ENCODE data around the gene RGPD3.
"Not testable (repeated sequence)": the region's sequence is repeated elsewhere in the genome, so short reads cannot be mapped to it uniquely, and the experiment has no call there.

Gene RGPD3

DNA sequence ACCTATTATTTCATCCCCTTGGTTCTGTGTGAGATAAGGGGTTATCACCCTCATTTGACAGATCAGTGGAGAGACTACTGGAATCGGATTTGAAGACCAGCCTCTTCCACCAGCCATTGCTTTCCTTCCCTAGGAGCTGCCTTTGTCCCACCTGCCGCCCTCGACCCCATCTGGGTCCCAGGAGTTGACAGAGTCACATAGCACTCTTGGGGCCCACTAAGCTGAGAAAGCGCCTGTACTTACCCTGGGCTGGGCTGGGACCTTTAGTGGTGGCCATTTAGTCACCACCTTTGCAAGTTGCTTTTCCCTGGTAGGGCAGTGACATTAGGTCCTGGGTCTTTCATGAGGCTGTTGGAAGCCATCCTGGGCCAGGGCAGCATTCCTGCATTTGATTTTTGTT, 36.6 kb upstream of the RGPD3 start:
- H3K4me1 ChIP-seq (ENCODE audit: control insufficient read depth, insufficient read depth, low read length); H3K4me3 ChIP-seq (ENCODE audit: low read length); H3K27me3 ChIP-seq (ENCODE audit: control insufficient read depth, insufficient read depth, low read length); H3K36me3 ChIP-seq (ENCODE audit: insufficient read depth, low read length); H3K4me2 ChIP-seq (ENCODE audit: low read length); H3K9ac ChIP-seq (ENCODE audit: low read depth, low read length); H3K9me3 ChIP-seq (replicated peaks; ENCODE audit: low read length): not testable (repeated sequence)

DNA sequence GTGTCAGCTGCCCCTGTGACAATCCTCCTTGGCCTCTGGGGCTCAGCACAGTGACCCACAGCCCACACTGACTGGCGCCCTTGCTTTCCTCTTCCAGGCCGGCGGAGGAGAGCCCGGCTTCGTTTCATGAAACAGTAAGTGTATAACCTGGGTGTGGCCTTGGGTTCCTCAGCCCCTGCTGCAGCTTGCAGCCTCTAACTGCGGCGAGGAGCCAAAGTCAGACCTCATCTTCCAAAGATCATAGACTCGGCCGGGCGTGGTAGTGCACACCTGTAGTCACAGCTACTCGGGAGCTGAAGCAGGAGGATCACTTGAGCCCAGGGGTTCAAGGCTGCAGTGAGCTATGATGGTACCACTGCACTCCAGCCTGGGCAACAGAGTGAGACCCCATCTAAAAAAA, 36.0 kb upstream of the RGPD3 start:
- not testable (repeated sequence) for H3K36me3 ChIP-seq (ENCODE audit: insufficient read depth, low read length); H3K9ac ChIP-seq (ENCODE audit: low read depth, low read length); H3K9me3 ChIP-seq (replicated peaks; ENCODE audit: low read length)

DNA sequence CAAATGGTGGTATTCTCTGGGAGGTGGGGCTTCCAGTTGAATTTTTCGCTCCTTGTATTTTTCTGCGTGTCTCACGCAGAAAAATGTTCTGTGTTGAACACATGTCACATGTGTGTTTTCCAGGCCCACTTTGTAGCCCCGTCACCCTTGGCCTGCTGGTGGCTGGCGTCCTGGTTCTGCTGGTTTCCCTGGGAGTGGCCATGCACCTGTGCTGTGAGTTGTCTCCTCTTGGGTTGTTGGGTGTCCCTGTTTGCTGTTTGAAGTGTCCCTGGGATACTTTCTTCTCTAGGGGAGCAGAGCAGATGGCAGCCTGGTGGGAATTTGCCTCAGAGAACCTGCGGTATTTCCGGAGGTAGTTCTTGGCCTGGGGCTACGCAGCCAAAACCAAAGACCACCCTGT, 34.1 kb upstream of the RGPD3 start:
- not testable (repeated sequence) for H3K27me3 ChIP-seq (ENCODE audit: control insufficient read depth, insufficient read depth, low read length); H3K4me1 ChIP-seq (ENCODE audit: control insufficient read depth, insufficient read depth, low read length); H3K4me3 ChIP-seq (ENCODE audit: low read length); H3K9ac ChIP-seq (ENCODE audit: low read depth, low read length); H3K4me2 ChIP-seq (ENCODE audit: low read length); H3K36me3 ChIP-seq (ENCODE audit: insufficient read depth, low read length); H3K9me3 ChIP-seq (replicated peaks; ENCODE audit: low read length)

More for the DNA sequence above, 36.0 kb upstream of the RGPD3 start:
- not testable (repeated sequence) for H3K27me3 ChIP-seq (ENCODE audit: control insufficient read depth, insufficient read depth, low read length); H3K4me1 ChIP-seq (ENCODE audit: control insufficient read depth, insufficient read depth, low read length); H3K4me2 ChIP-seq (ENCODE audit: low read length); H3K4me3 ChIP-seq (ENCODE audit: low read length)

DNA sequence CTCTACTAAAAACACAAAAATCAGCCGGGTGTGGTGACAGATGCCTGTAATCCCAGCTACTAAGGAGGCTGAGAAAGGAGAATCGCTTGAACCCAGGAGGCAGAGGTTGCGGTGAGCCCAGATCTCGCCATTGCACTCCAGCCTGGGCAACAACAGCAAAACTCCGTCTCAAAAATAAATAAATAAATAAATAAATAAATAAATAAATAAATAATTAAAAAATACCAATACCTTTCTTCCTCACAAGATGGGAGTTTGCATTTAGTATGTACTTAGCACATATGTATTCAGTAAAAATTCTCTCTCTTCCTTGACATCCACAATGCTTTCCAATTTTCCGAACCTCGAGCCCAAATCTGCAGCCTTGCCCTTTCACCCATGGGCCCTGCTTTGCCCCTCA, 32.1 kb upstream of the RGPD3 start:
- not testable (repeated sequence) for H3K9me3 ChIP-seq (replicated peaks; ENCODE audit: low read length); H3K9ac ChIP-seq (ENCODE audit: low read depth, low read length); H3K4me1 ChIP-seq (ENCODE audit: control insufficient read depth, insufficient read depth, low read length); H3K4me2 ChIP-seq (ENCODE audit: low read length); H3K27me3 ChIP-seq (ENCODE audit: control insufficient read depth, insufficient read depth, low read length); H3K4me3 ChIP-seq (ENCODE audit: low read length); H3K36me3 ChIP-seq (ENCODE audit: insufficient read depth, low read length)

DNA sequence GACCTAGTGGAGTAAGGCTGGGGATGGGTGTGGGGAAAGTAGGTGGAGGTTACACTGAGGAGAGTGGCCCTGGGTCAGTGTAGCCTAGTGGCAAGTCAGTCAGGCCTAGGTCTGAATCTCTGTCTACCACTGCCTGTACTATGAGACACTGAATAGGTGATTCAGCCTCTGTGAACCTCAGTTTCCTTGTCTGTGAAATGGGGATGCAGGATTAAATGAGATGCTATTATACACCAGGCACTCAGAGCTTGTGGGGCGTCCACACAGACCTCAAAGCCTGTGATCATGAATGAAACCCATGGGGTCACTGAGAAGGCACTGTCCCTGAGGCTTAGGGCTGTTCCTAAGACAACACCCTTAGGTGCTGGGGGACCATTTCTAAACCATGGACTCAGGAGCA, 30.3 kb upstream of the RGPD3 start:
- not testable (repeated sequence) for H3K27me3 ChIP-seq (ENCODE audit: control insufficient read depth, insufficient read depth, low read length); H3K4me2 ChIP-seq (ENCODE audit: low read length); H3K4me1 ChIP-seq (ENCODE audit: control insufficient read depth, insufficient read depth, low read length); H3K9ac ChIP-seq (ENCODE audit: low read depth, low read length); H3K4me3 ChIP-seq (ENCODE audit: low read length); H3K9me3 ChIP-seq (replicated peaks; ENCODE audit: low read length); H3K36me3 ChIP-seq (ENCODE audit: insufficient read depth, low read length)

DNA sequence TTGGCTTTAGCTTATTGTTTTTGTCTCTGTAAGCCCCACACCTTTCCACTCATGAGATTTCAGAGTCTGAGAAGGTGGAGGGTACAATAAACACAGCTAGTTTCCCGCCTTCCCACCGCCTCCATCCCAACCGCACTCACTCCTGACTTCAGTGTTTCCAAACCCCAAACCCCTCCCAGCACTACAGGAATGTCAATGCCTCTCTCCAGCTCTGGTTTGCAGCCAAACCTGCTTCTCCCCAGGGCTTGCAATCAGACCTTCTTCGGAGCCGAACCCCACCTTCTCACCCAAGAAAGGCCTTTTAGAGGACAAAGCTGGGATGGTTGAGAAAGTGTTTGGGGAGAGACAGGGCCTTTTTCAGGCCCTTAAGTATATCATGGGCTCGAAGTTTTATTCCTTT, 24.7 kb upstream of the RGPD3 start:
- H3K36me3 ChIP-seq (ENCODE audit: insufficient read depth, low read length); H3K9me3 ChIP-seq (replicated peaks; ENCODE audit: low read length); H3K9ac ChIP-seq (ENCODE audit: low read depth, low read length); H3K27me3 ChIP-seq (ENCODE audit: control insufficient read depth, insufficient read depth, low read length); H3K4me3 ChIP-seq (ENCODE audit: low read length); H3K4me2 ChIP-seq (ENCODE audit: low read length); H3K4me1 ChIP-seq (ENCODE audit: control insufficient read depth, insufficient read depth, low read length): not testable (repeated sequence)

DNA sequence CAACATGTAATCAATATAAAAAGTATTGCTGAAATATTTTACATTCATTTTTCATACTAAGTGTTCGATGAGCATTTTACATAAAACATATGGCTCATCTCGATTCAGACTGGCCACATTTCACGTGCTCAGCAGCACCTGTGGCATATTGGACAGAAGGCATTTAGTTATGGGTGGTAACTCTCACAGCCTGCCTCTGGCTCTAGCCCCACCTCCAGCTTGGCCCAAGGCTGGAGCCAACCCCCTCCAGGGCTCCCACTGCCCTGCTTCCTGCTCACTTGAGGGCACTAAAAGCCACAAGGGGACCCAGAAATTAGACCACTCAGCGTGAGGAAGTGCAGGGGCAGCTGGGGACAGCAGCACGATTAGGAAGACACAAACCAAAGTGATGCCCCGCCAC, 24.2 kb upstream of the RGPD3 start:
- not testable (repeated sequence) for H3K9me3 ChIP-seq (replicated peaks; ENCODE audit: low read length); H3K27me3 ChIP-seq (ENCODE audit: control insufficient read depth, insufficient read depth, low read length); H3K4me3 ChIP-seq (ENCODE audit: low read length); H3K4me2 ChIP-seq (ENCODE audit: low read length); H3K4me1 ChIP-seq (ENCODE audit: control insufficient read depth, insufficient read depth, low read length); H3K36me3 ChIP-seq (ENCODE audit: insufficient read depth, low read length); H3K9ac ChIP-seq (ENCODE audit: low read depth, low read length)

DNA sequence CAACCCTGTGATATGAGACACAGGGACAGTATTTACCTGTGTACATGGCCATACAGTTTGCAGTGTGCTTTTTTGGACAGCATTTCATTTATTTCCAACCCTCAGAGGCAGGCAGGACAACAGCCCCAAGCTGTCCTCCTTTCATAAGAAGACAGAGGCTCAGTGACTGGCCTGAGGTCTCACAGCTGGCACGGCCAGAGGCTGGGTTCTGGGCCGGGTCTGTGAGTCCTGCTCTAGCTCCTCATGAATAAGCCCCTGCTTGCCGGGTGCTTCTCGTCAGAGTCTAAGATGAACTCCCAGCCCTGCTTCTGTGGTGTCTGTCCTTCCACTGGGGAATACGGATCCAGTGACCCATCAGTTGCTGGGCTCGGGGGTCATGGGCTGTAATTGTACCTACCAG, 21.5 kb upstream of the RGPD3 start:
- H3K36me3 ChIP-seq (ENCODE audit: insufficient read depth, low read length); H3K4me1 ChIP-seq (ENCODE audit: control insufficient read depth, insufficient read depth, low read length); H3K4me2 ChIP-seq (ENCODE audit: low read length); H3K9ac ChIP-seq (ENCODE audit: low read depth, low read length); H3K27me3 ChIP-seq (ENCODE audit: control insufficient read depth, insufficient read depth, low read length); H3K4me3 ChIP-seq (ENCODE audit: low read length); H3K9me3 ChIP-seq (replicated peaks; ENCODE audit: low read length): not testable (repeated sequence)

DNA sequence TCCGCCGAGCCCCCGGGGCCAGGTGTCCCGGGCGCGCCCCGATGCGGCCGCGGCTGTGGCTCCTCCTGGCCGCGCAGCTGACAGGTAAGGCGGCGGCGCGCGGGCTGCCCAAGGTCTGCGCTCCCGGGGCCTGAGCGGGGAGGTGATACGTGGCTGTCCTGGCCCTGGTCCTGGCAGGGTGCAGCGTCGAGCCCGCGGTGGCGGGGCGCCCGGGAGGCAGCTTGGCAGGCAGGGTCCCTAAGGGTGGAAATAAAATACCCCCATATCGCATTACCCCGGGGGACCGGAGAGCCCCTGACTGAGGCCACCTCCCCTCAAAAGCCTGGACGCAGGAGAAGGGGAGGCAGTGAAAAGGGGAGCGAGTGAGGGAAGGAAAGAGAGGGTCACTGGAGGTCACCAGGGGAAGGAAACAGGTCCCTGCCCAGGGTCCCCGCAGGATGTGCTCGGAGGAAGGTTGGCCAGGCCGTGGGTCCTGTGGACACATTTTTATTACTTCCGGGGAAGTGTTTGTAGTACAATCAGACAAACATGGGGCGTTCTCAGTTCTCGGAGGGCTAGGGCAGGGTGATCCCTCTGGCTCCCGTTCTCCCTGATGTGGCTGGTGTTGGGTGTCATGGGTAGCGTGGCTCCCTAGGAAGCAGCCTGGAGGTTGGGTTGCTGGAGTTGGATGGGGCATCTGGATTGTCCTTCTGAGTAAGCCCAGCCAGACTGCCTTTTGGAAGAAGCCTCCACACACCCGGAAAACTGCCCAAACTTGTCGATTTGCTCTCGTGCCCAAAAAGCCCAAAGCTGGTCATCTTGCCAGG, 19.4 kb upstream of the RGPD3 start:
- not testable (repeated sequence) for H3K4me2 ChIP-seq (ENCODE audit: low read length); H3K27me3 ChIP-seq (ENCODE audit: control insufficient read depth, insufficient read depth, low read length); H3K36me3 ChIP-seq (ENCODE audit: insufficient read depth, low read length); H3K9me3 ChIP-seq (replicated peaks; ENCODE audit: low read length); H3K4me1 ChIP-seq (ENCODE audit: control insufficient read depth, insufficient read depth, low read length); H3K9ac ChIP-seq (ENCODE audit: low read depth, low read length); H3K4me3 ChIP-seq (ENCODE audit: low read length)

DNA sequence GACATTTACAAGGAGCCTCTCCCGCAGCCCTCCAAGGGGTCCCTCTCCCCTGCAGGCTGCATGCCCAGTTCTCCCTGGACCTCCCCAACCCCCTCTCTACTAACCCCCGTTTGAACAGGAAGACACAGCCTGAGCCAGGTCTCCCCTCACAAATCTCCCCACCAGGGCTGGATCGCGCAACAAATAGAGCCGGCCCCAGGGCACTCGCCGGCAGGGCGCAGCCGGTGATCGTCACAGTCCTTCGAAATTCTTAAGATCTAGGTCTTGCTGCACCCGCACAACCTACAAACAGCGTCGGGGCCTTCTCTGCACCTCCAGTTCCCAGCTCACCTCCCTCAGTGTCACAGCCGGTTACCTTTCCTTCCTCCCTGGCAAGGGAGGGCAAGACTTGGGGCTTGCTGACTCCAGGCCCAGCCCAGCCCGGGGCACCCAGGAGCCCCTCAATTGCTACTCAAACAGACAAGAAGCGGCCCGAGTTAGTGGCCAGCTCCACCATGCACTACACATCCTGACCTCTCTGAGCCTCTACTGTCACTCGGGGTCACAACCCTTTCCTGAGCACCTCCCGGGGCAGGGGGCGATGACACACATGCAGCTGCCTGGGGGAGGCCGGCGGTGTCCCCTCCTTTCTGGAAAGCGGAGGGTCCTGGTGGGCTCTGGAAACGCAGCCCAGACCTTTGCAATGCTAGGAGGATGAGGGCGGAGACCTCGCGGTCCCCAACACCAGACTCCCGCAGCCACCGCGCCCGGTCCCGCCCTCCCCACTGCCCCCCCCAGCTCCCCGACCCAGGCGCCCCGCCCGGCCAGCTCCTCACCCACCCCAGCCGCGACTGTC, 18.6 kb upstream of the RGPD3 start, which contains the start of gene CD8B2:
Gene CD8B2 (plus strand): TSS at position 814 of the 835 bp plus-strand sequence. CDS start 63 bp downstream, outside the sequence.
- not testable (repeated sequence) for H3K36me3 ChIP-seq (ENCODE audit: insufficient read depth, low read length); H3K9me3 ChIP-seq (replicated peaks; ENCODE audit: low read length); H3K4me3 ChIP-seq (ENCODE audit: low read length); H3K4me1 ChIP-seq (ENCODE audit: control insufficient read depth, insufficient read depth, low read length); H3K27me3 ChIP-seq (ENCODE audit: control insufficient read depth, insufficient read depth, low read length); H3K4me2 ChIP-seq (ENCODE audit: low read length); H3K9ac ChIP-seq (ENCODE audit: low read depth, low read length)

DNA sequence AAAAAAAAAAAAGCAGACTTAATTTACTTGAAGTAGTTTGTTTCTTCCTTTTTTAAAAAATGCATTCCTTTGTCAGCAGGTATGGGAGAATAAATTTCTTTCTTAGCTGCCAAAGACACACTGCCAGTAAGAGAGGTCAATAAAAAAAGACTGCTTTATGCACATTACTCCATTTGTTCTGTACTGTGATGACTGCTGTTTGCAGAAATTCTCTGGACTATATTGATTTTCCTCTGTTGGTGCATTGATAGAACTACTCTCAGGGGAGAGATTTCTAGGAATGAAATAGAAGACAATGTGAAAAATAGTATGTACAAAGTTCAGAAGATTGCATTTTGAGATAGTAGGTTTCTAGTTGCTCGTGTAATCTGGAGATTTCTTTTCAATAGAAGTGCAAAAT, 11.3 kb upstream of the RGPD3 start:
- H3K4me3 ChIP-seq (ENCODE audit: low read length); H3K9me3 ChIP-seq (replicated peaks; ENCODE audit: low read length); H3K36me3 ChIP-seq (ENCODE audit: insufficient read depth, low read length); H3K4me1 ChIP-seq (ENCODE audit: control insufficient read depth, insufficient read depth, low read length); H3K9ac ChIP-seq (ENCODE audit: low read depth, low read length); H3K4me2 ChIP-seq (ENCODE audit: low read length); H3K27me3 ChIP-seq (ENCODE audit: control insufficient read depth, insufficient read depth, low read length): not testable (repeated sequence)

DNA sequence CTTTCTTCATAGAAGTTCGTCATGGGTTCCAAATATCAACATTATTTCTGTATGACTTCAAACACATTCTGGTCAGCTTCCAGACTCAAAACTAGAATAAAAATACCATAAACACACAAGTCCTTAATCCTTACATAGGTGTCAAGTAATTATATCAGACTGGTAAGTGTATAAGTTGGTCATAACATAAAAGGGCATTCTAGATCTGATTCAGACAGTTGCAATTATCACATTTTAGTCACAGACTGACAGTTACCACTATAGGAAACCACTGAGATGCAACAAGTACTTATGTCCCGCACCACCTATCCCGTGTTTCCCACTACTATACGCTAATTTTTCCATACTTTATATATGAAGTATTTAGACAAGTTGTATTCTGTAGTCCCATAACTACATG, 9.4 kb upstream of the RGPD3 start:
- H3K36me3 ChIP-seq (ENCODE audit: insufficient read depth, low read length); H3K27me3 ChIP-seq (ENCODE audit: control insufficient read depth, insufficient read depth, low read length); H3K4me1 ChIP-seq (ENCODE audit: control insufficient read depth, insufficient read depth, low read length); H3K9ac ChIP-seq (ENCODE audit: low read depth, low read length); H3K9me3 ChIP-seq (replicated peaks; ENCODE audit: low read length); H3K4me3 ChIP-seq (ENCODE audit: low read length); H3K4me2 ChIP-seq (ENCODE audit: low read length): not testable (repeated sequence)

Measured in skeletal muscle satellite cell (primary cell).